HG02678 (cell line): Measurements from ENCODE around the gene LBHD1.
"Not testable (repeated sequence)": the region's sequence is repeated elsewhere in the genome, so short reads cannot be mapped to it uniquely, and the experiment has no call there.

Experiments used
- ATAC-seq: cut with Tn5 transposase; IDR thresholded peaks from one replicate; pipeline ENCODE4 v1.9.1; 2021; ENCODE audit warnings: mild to moderate bottlenecking, moderate library complexity; ENCODE audit not compliant: unreplicated experiment

Gene LBHD1

GRCh38 chr11:62671608-62672389 is at the start of gene LBHD1, which contains the start of gene UQCC3:
Gene LBHD1 (minus strand): TSS chr11:62672267. CDS start chr11:62670031, 2,236 bp downstream.
Gene UQCC3 (plus strand): TSS chr11:62671673. CDS start chr11:62671746, 73 bp downstream.
- ATAC-seq = peak; percentile 68

- no peak for ATAC-seq
These were observed 47.4 kb upstream of the LBHD1 start for GRCh38 chr11:62719302-62719978.

GRCh38 chr11:62716816-62717215 is 44.7 kb upstream of the LBHD1 start:
- ATAC-seq = no peak

- ATAC-seq = no peak
These were observed 44.1 kb upstream of the LBHD1 start for GRCh38 chr11:62716206-62716605.

GRCh38 chr11:62715150-62716130 is 43.4 kb upstream of the LBHD1 start:
- no peak for ATAC-seq

- no peak for ATAC-seq
These were observed 41.3 kb upstream of the LBHD1 start for GRCh38 chr11:62713343-62713742.

GRCh38 chr11:62712861-62713260 is 40.8 kb upstream of the LBHD1 start:
- ATAC-seq = no peak

- ATAC-seq = no peak
These were observed 40.3 kb upstream of the LBHD1 start for GRCh38 chr11:62712276-62712812.

- peak; percentile 1 for ATAC-seq
These were observed 37.9 kb upstream of the LBHD1 start for GRCh38 chr11:62710001-62710345.

GRCh38 chr11:62709247-62710000 is 37.4 kb upstream of the LBHD1 start:
- ATAC-seq = peak; percentile 75

- ATAC-seq = no peak
These were observed 36.7 kb upstream of the LBHD1 start for GRCh38 chr11:62708793-62709192.

GRCh38 chr11:62708392-62708791 is 36.3 kb upstream of the LBHD1 start:
- no peak for ATAC-seq

- no peak for ATAC-seq
These were observed 35.3 kb upstream of the LBHD1 start, which contains the start of the genes BSCL2 and GNG3 for GRCh38 chr11:62707277-62707861. Gene BSCL2 (minus strand): TSS chr11:62707424. CDS start chr11:62707195, 229 bp downstream. Gene GNG3 (plus strand): TSS chr11:62707676. CDS start chr11:62708296, 620 bp downstream.

- ATAC-seq = no peak
These were observed 34.8 kb upstream of the LBHD1 start for GRCh38 chr11:62706850-62707247.

- peak; percentile 63 for ATAC-seq
These were observed 34.1 kb upstream of the LBHD1 start for GRCh38 chr11:62705880-62706849.

- ATAC-seq = no peak
These were observed 33.3 kb upstream of the LBHD1 start for GRCh38 chr11:62705413-62705812.

- ATAC-seq = not testable (repeated sequence)
These were observed 31.9 kb upstream of the LBHD1 start for GRCh38 chr11:62703921-62704320.

GRCh38 chr11:62702246-62702645 is 30.2 kb upstream of the LBHD1 start:
- ATAC-seq = no peak
